Activated CD4-positive, alpha-beta T cell treated with anti-CD3 and anti-CD28 coated beads, Interleukin-10, Interleukin-2, amounts not matched to agents 100 ng/mL and 50 ng/mL, durations not matched to agents 16 hours and 8 hours (primary cell): ENCODE results near the gene LDLRAD1.
"Not testable (repeated sequence)": the region's sequence is repeated elsewhere in the genome, so short reads cannot be mapped to it uniquely, and the experiment has no call there.

Experiments
- DNase-seq: peaks from one replicate; pipeline ENCODE4 v3.0.0-alpha.2; 2020

Gene LDLRAD1, protein sequence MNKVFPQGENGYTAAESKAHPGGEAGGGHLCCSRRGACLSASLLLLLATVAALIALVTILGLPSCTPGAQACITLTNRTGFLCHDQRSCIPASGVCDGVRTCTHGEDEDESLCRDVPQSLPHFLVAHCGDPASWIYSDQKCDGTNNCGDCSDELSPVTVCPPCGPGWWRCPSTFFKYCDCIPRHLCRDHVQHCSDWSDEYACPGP

DNA sequence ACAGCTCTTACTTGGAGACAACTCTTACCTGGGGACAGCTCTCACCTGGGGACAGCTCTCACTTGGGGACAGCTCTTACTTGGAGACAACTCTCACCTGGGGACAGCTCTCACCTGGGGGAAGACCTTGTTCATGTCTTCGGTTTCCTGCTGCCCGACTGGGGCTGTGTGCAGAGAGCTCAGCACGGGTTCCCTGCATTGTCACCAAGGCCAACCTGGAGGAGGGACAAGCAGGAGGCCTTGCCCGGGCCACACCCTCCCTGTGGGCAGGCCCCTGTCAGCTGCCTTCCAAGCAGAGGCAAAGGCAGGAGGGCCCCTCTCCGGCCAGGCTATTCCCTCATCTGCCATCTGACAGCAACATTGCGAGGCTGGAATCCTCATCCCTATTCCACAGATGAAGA is at the start of gene LDLRAD1:
Gene LDLRAD1, minus strand, starts transcription at position 208 of the 400 bp plus-strand sequence. Its CDS starts 74 bp downstream, at position 134.
- no peak for DNase-seq

GRCh38 chr1:54064299-54064698 is 46.3 kb upstream of the LDLRAD1 start:
- no peak for DNase-seq

DNA sequence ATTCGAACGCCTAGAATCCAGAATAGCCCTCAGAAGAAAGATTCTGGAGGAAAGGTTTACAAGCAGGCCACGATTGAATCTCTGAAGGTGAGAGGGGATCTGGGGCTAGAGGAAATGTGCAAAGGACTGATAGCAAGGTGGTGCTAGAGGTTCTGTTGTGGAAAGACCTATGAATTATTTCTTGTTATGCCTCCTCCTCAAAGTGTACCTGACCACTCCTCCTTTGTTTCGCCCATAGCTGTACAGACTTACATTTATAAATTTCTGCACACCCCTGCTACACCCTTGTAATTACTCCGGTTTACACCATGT is 36.4 kb upstream of the LDLRAD1 start:
- peak; percentile 18 for DNase-seq

DNA sequence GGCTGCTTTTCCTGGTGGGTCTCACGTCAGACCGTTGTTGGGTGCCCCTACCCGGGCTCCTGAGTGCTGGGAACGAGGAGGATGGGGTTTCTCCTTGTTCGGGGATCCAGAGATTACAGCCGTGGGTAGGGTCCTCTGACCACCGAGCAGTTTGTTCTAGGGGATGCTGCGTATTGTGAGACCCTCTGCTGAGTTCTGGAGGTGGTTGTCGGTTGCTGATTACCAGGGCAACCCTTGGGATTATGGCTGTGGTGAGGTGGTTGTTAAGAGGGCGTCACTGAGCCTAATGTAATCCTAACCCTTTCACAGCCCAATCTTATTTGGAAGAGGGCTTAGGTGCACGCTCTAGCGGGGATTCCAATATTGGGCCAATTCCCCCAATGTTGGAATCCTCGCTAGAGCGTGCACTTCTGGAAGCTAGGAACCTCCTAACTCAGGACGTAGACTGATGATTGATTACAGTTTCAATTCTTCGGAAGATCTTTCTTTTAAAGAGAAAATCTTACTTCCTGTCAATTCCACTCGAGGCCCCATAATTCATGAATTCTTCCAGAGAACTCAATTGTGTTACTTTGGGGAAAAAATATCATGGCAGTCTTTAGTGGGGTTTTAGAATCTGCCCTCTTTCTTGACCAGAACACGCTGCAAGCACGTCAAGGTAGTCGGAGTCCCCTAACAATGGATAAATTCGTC is 35.9 kb upstream of the LDLRAD1 start:
- peak; percentile 16 for DNase-seq

DNA sequence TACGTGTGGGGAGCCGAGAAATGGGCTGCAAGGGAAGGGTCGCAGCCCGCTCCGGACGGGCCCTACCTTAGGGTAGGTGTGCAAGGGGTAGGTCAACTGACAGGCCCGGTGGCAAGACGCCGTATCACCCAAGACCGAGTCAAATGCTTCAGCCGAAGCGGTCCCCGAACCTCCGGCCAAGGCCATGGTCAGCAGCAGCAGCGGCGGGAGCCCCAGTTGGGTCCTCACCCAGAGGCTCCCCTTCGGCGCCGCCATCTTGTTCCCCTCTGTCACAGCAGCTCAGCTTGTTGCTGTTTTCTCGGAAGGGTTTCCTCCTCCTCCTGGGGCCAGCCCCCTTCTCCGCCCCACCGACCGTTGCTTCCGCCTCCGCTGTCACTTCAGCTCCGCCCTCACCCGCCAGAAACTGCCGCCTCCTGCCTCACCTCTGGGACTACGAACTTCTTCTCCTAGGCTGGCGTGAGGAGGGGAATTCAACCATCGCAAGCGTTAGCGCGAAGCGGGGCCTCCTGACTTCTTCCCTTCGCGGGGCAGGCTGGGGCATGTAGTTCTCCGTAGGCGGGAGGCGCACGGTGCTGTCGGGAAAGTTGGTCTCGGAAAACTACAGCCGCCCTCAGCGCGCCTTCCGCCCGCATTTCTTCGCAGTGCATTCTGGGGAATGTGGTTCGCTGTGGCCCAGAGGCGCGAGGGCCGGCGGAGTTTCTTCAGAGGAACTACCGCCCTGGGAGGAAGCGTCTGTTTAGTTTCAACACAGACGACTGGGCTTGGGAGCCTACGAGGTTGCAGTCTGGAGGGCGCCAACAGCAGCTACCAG is 35.2 kb upstream of the LDLRAD1 start, which contains the start of the genes TCEANC2 and TMEM59:
Gene TCEANC2, plus strand, starts transcription at position 675 of the 811 bp plus-strand sequence. CDS start 815 bp downstream, outside the sequence.
Gene TMEM59, minus strand, starts transcription at position 271 of the 811 bp plus-strand sequence. Its CDS starts 16 bp downstream, at position 255.
- DNase-seq, result peak; percentile 99

DNA sequence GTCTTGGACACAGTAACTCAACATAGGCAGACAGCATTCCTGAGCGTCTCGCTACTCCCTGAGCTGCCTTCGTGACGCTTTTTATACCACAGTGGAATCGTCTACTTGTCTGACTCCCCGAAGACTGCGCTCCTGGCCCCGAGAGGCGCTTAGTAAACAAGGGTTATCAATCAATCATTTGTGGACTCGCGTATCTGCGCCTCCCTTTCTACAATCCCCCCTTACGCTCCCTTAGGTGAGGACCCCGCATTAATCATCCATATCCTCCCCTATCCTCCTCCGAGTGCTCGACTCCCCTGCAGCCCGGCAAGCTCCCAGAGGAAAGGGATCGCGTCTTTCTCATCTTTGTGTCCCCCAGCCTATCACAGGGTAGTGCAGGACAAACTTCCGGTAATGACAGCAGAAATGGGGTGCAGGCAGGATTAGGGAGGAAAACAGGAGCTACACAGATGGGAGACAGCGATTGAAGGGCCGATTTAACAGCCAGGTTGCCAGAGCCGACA is 34.5 kb upstream of the LDLRAD1 start:
- DNase-seq, result peak; percentile 53

DNA sequence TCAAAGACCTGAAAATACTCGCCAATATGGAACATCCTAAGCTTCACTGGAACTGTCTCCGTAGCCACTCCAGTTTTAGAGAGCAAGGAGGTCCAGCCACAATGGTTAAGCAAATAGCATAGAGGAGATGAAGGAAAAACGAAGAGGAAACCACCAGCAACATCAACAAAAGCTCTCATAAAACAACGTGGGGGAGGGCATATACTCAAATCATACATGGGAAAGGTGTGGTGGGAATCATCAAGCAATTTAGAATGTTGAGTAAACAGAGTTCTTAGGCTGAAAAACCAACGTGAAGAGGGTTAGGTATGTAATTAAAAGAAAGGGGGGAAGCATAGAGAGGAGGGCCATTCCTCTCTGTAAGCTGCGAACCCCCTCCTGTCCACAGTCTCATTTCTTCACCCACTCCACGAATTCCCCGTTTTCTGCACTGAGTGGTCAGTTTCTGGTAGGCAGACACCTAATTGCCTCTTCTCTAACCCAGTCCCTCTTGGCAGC is 34.0 kb upstream of the LDLRAD1 start:
- no peak for DNase-seq

- DNase-seq, result not testable (repeated sequence)
These were observed 32.4 kb upstream of the LDLRAD1 start for GRCh38 chr1:54050435-54050834.

DNA sequence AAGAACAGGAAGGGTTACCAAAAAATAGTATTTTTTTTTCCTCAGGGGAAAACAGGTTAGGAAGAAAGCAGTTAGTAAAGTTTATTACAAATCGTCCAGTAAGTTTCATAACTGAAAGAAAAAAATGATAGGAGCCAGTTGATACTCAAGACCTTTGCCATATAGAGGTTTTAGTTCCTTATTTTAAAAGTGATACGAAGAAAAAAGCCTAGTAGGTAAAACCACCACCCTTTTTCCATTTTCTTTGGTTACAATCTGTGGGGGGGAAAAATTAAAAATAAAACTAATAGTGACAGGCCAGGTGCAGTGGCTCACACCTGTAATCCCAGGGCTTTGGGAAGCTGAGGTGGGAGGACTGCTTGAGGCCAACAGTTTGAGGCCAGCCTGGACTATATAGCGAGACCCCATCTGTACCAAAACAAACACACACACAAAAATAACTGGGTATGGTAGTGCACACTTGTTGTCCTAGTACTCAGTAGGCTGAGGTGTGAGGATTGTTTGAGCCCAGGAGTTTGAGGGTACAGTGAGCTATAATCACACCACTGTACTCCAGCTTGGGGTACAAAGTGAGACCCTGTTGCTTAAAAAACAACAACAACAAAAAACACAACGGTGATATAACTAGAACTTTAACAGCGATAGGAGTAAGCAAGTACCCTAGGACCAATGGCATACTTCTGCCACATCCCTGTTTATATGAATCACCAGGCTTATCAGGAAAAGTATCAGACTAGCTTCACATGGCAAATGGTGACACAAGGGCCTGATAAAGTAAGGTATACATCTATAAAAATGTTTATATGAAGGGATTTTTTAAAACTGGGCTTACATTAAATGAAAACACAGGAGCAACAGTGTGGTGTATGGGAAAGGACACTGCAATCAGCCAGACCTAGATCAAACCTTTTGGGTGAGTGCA is 29.7 kb upstream of the LDLRAD1 start:
- DNase-seq, result no peak

DNA sequence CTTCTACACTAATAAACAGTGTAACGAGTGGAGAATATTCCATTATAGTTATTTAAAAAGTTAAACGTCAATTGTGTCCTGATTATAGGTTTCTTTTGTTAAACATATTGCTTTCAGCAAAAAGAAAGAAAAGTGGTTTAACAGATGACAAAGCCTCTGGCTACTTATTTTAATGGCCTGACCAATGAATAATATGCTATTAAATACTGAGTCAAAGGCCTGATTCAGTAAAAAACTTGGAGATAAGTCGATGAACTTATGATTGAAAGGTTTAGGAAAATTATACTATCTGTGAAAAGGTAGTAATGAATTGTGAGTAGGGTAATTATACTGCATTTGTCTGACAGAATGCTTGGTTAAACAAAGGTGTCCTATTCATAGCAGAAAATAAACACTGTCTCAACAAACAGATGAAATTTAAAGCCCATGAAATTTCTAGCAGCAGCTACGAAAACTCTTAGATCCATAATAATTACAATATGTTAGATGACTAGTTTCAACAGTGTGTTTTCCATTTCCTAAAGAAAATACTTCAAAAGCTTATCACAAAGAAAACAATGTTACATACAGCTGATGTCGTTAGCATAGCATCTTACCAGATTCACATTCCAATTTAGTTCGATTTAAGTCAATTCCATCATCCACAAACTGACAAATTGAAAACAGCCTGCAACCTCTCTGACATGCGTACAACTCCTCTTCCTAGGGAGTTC is 28.8 kb upstream of the LDLRAD1 start:
- DNase-seq, result no peak

DNA sequence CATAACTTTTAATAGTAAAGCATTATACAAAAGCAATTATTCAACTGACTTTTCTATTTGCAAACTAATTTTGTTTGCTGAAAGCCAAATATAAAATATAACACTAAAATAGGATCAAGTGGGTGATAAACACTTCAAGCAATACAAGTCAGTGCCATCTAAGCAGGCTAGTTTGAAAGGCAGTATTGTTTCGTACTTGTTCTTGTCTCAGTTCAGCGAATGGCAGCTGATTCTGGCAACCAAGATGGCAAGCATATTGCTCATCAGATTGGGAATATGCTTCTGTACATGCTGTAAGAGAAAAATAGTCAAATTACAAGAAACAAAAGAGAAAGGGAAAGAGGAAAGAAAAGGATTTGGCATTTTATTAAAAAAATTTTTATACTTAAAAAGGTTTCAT is 27.5 kb upstream of the LDLRAD1 start:
- no peak for DNase-seq

- DNase-seq, result no peak
These were observed 23.8 kb upstream of the LDLRAD1 start for GRCh38 chr1:54041806-54042205.

DNA sequence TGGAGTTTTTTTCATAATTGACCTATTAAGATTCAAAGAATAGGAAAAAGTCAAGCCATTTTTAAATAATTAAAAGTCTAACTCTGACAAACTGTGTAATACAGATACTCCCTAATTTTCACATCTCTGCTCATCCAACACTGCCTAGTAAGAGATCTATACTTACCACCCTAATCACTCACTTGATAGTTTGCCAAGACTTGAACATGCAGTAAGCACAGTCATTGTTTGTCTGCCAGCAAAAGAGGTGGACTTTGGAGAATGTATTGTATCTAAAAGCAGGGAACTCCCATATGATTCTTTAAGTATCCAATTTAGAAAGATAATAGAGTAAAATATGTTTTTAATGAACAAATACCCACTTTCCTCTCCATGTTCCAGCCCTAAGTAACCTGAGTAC is 19.5 kb upstream of the LDLRAD1 start:
- no peak for DNase-seq

GRCh38 chr1:54028306-54029251 is 10.6 kb upstream of the LDLRAD1 start:
- DNase-seq, result no peak

DNA sequence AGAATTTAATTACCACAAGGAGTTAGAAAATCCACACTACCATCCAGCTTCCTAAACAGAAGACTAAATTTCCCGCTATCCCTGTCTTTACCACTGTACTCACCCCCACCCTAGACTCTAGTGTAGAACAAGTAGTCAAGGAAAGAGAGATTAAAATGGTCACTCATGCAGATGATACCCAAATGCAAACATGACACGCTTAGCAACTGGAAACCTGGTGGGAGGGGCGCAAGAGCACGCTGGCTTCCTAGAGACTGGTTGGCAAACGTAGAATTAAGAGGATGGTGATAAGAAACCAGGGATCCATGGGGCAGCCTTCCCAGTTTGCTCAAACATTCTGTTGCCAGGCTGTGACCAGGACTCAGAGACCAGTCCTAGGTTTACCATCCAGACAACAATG is 9.9 kb upstream of the LDLRAD1 start:
- DNase-seq, result no peak

DNA sequence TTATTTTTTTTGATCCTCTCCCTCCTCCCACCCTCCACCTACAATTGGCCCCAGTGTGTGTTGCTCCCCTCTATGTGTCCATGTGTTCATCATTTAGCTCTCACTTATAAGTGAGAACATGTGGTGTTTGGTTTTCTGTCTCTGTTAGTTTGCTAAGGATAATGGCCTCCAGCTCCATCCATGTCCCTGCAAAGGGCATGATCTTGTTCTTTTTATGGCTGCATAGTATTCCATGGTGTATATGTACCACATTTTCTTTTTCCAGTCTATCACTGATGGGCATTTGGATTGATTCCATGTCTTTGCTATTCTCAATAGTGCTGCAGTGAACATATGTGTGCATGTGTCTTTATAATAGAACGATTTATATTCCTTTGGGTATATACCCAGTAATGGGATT is 6.8 kb upstream of the LDLRAD1 start:
- DNase-seq, result not testable (repeated sequence)

DNA sequence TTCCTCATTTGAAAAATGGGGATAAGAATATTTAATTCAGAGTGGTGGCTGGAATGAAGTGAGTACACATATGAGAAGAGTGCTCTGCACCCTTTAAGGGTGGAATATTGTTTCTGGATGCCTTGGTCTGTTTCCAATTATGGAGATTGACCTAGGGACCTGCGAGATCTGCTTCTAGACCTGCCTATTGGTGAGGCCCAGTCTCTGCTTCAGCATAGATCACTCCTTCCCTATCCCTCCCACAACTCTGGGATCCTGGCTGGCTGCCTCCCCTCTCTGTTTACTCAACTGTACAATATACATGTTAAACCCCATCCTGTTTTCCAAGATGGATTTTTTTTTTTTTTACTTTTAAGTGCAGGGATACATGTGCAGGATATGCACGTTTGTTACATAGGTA is 6.4 kb upstream of the LDLRAD1 start:
- DNase-seq, result no peak

GRCh38 chr1:54019562-54020176 is 1.7 kb upstream of the LDLRAD1 start:
- DNase-seq, result not testable (repeated sequence)

DNA sequence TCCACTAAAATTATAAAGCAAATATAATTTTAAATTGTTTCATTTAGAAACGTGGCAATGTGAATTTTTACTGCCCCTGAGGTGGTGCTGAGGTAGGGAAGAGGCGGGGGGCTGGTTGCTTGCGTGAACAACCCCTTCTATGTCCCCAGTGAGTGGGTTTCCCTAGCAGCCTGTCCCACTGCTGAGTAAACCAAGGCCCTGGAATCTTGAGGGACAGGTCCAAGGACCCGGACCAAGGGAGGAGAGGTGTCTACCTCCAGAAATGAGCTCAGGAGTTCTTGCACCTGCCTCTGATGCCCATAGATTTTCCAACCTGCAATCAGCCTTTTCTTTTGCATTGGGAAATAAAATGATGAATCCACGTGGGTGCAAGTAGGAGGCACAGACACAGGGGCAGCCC is 649 bp upstream of the LDLRAD1 start:
- no peak for DNase-seq
